ENCODE results near the gene BEND6.
"Not testable (repeated sequence)": the region's sequence is repeated elsewhere in the genome, so short reads cannot be mapped to it uniquely, and the experiment has no call there.

BEND6 gene

GRCh38 chr6:56986611-56987010 lies 31.7 kb downstream of the BEND6 start:
- no peak for DNase-seq

- no peak for DNase-seq
Observed at GRCh38 chr6:56988145-56988544, 33.2 kb downstream of the BEND6 start.

GRCh38 chr6:56992036-56992435 lies 37.1 kb downstream of the BEND6 start:
- no peak for DNase-seq

- no peak for DNase-seq
Observed at GRCh38 chr6:56992703-56993102, 37.8 kb downstream of the BEND6 start.

- no peak for DNase-seq
Observed at GRCh38 chr6:56995347-56995902, 40.5 kb downstream of the BEND6 start.

GRCh38 chr6:56996401-56996800 lies 41.5 kb downstream of the BEND6 start:
- no peak for DNase-seq

GRCh38 chr6:56999049-56999448 lies 44.1 kb downstream of the BEND6 start:
- DNase-seq = no peak

GRCh38 chr6:56999748-57000147 lies 44.8 kb downstream of the BEND6 start:
- DNase-seq = not testable (repeated sequence)

GRCh38 chr6:57002197-57002596 lies 47.3 kb downstream of the BEND6 start:
- DNase-seq = no peak

- no peak for DNase-seq
Observed at GRCh38 chr6:57004292-57004691, 49.4 kb downstream of the BEND6 start.

- no peak for DNase-seq
Observed at GRCh38 chr6:57006101-57006500, 51.2 kb downstream of the BEND6 start.

GRCh38 chr6:57008069-57008468 lies 53.2 kb downstream of the BEND6 start:
- not testable (repeated sequence) for DNase-seq

- no peak for DNase-seq
Observed at GRCh38 chr6:57013521-57013926, 58.6 kb downstream of the BEND6 start.

- no peak for DNase-seq
Observed at GRCh38 chr6:57017069-57017468, 62.2 kb downstream of the BEND6 start.

GRCh38 chr6:57017841-57018240 lies 62.9 kb downstream of the BEND6 start:
- no peak for DNase-seq

GRCh38 chr6:57019434-57019833 lies 64.5 kb downstream of the BEND6 start:
- no peak for DNase-seq

GRCh38 chr6:57021086-57021720 lies 66.3 kb downstream of the BEND6 start:
- peak; percentile 31 for DNase-seq

- DNase-seq = no peak
Observed at GRCh38 chr6:57024321-57024720, 69.4 kb downstream of the BEND6 start.

- DNase-seq = no peak
Observed at GRCh38 chr6:57024775-57025174, 69.9 kb downstream of the BEND6 start.

- no peak for DNase-seq
Observed at GRCh38 chr6:57026001-57026400, 71.1 kb downstream of the BEND6 start.

- no peak for DNase-seq
Observed at GRCh38 chr6:57027301-57027700, 72.4 kb downstream of the BEND6 start.

GRCh38 chr6:57029213-57029612 lies 74.3 kb downstream of the BEND6 start:
- no peak for DNase-seq

GRCh38 chr6:57033228-57033627 lies 78.3 kb downstream of the BEND6 start:
- DNase-seq = no peak

- DNase-seq = no peak
Observed at GRCh38 chr6:57035549-57035948, 80.6 kb downstream of the BEND6 start.

GRCh38 chr6:57038906-57039305 lies 84.0 kb downstream of the BEND6 start:
- no peak for DNase-seq
